Activated naive CD4-positive, alpha-beta T cell treated with anti-CD3 and anti-CD28 coated beads, Interleukin-2, amount 50 U/mL, for 72 hours (primary cell): ENCODE measurements around the gene OGFOD3. TPM values are rescaled to one million over a fixed set of nuclear protein-coding genes. Genes with fewer than 3 reads are reported as not detected.
"Not testable (repeated sequence)": the region's sequence is repeated elsewhere in the genome, so short reads cannot be mapped to it uniquely, and the experiment has no call there.

Source experiments
- ATAC-seq, 2 donors: fragments of 150-1000 bp; cut with Tn5 transposase; 2 replicates each; pipeline ENCODE4 v1.10.0; 2021; ENCODE audit warnings: mild to moderate bottlenecking in 2 of 2, moderate library complexity in 2 of 2
- DNase-seq, 2 donors: peaks; one replicate each; pipeline ENCODE4 v3.0.0; 2021 to 2022; ENCODE audit warnings: low spot score in 2 of 2
- H3K27ac Mint-ChIP-seq, 2 donors: one replicate each; pipeline ENCODE4 v1.8.0; 2022; ENCODE audit warnings: mild to moderate bottlenecking in 2 of 2, mixed read lengths in 2 of 2
- H3K36me3 Mint-ChIP-seq, 2 donors: one replicate each; pipeline ENCODE4 v1.8.0; 2022; ENCODE audit warnings: mixed read lengths in 2 of 2
- H3K9me3 Mint-ChIP-seq, 2 donors: one replicate each; pipeline ENCODE4 v1.8.0; 2022; ENCODE audit warnings: mixed read lengths in 2 of 2
- total RNA-seq, 2 donors: library from RNA; stranded (reverse); gene quantifications; one replicate each; pipeline ENCODE4 v1.2.3, GENCODE V29; 2022

OGFOD3 gene, protein sequence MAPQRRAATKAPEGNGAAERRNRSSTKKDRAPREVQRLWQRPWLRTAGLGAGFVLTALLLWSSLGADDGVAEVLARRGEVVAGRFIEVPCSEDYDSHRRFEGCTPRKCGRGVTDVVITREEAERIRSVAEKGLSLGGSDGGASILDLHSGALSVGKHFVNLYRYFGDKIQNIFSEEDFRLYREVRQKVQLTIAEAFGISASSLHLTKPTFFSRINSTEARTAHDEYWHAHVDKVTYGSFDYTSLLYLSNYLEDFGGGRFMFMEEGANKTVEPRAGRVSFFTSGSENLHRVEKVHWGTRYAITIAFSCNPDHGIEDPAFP
- total RNA-seq = 10 to 100 TPM; 16.8 to 23.5 TPM

GRCh38 chr17:82418001-82418986, at the start of gene OGFOD3, which contains the start of gene HEXD:
TSS of gene OGFOD3 (minus strand) at chr17:82418586. CDS start at chr17:82418485, 101 bp downstream.
TSS of gene HEXD (plus strand) at chr17:82418347. CDS start at chr17:82419800, 1,453 bp downstream.
- ATAC-seq = peak; percentile 87 to 91
- no peaks in the 10 kb centered on the region for H3K9me3 Mint-ChIP-seq
- H3K27ac Mint-ChIP-seq = peak within 1 kb of the TSS; percentile 22 to 55
- H3K36me3 Mint-ChIP-seq = peaks cover 15 to 17% of the 10 kb centered on the region in 2 donors
- peak; percentile 91 to 93 for DNase-seq

- Mint-ChIP-seq H3K27ac (peak overlapping the region in 1 of 2 donors; percentile 84), H3K9me3 (no peaks in the 10 kb centered on the region), H3K36me3 (peaks cover 12 to 45% of the 10 kb centered on the region in 2 donors)
- ATAC-seq (peak; percentile 23 to 43), DNase-seq (no peak)
Observed at GRCh38 chr17:82465023-82465603, 46.7 kb upstream of the OGFOD3 start.

- Mint-ChIP-seq H3K36me3 (peaks cover 12 to 47% of the 10 kb centered on the region in 2 donors), H3K9me3 (no peaks in the 10 kb centered on the region), H3K27ac (peak overlapping the region in 1 of 2 donors; percentile 84)
- ATAC-seq (no peak), DNase-seq (no peak)
Observed at GRCh38 chr17:82464567-82464929, 46.2 kb upstream of the OGFOD3 start.

GRCh38 chr17:82463925-82464566, 45.7 kb upstream of the OGFOD3 start:
- no peaks in the 10 kb centered on the region for H3K9me3 Mint-ChIP-seq
- no peak for ATAC-seq
- peak overlapping the region in 1 of 2 donors; percentile 78 for H3K27ac Mint-ChIP-seq
- DNase-seq = no peak
- H3K36me3 Mint-ChIP-seq = peaks cover 15 to 47% of the 10 kb centered on the region in 2 donors

- H3K36me3 Mint-ChIP-seq = peaks cover 11 to 42% of the 10 kb centered on the region in 2 donors
- DNase-seq = no peak
- no peak for ATAC-seq
- peak overlapping the region in 1 of 2 donors; percentile 78 for H3K27ac Mint-ChIP-seq
- H3K9me3 Mint-ChIP-seq = no peaks in the 10 kb centered on the region
Observed at GRCh38 chr17:82463391-82463790, 45.0 kb upstream of the OGFOD3 start.

DNA sequence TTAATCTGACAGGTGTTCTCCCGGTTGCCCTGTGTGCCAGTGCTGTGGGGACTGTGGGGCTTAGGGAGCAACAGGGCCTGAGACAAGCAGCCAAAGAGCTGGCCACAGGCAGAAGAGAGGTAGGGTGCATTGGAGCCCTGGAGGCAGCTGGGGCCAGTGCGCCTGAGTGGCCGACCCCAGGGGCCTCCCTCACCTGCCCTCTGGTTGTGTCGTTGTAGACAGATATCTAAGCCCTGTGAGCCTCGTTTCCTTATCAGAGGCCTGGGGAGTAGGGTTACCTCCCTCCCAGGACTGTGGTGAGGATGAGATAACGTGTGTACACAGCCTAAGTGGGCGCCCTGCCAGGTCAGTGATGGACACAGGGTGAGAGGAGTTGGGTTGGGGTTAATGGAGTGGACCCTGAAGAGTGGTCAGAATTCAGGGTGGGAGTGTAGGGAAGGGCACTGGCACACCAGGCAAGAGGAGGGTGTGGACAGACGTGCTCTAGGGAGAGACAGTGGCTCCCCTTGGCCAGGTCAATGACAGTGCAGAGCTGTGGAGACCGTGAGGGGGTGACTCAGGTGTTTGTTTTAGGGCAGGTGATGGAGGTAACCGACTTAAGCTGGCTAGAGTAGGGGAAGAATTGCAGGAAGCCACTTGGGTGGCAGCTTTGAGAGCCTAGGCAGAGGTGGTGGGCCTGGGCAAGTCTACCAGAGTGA, 43.6 kb upstream of the OGFOD3 start:
- DNase-seq (no peak), ATAC-seq (no peak)
- Mint-ChIP-seq H3K27ac (peak overlapping the region; percentile 42 to 78), H3K9me3 (no peaks in the 10 kb centered on the region), H3K36me3 (peaks cover 15 to 50% of the 10 kb centered on the region in 2 donors)

- H3K36me3 Mint-ChIP-seq = peaks cover 15 to 50% of the 10 kb centered on the region in 2 donors
- not testable (repeated sequence) for H3K27ac Mint-ChIP-seq, ATAC-seq, DNase-seq, H3K9me3 Mint-ChIP-seq
Observed at GRCh38 chr17:82459936-82460335, 41.5 kb upstream of the OGFOD3 start.

GRCh38 chr17:82458885-82459424, 40.6 kb upstream of the OGFOD3 start:
- DNase-seq = no peak
- Mint-ChIP-seq H3K36me3 (peaks cover 11 to 45% of the 10 kb centered on the region in 2 donors), H3K27ac (peak overlapping the region; percentile 94), H3K9me3 (no peaks in the 10 kb centered on the region)
- ATAC-seq = peak in 1 of 2 donors; percentile 9

GRCh38 chr17:82458179-82458884, 39.9 kb upstream of the OGFOD3 start, which contains the start of gene NARF:
TSS of gene NARF (plus strand) at chr17:82458741. CDS start at chr17:82458804, 63 bp downstream.
- Mint-ChIP-seq H3K9me3 (no peaks in the 10 kb centered on the region), H3K36me3 (peaks cover 11 to 50% of the 10 kb centered on the region in 2 donors), H3K27ac (peak within 1 kb of the TSS; percentile 94 to 99)
- peak; percentile 97 to 98 for ATAC-seq
- DNase-seq = peak; percentile 93 to 98

DNA sequence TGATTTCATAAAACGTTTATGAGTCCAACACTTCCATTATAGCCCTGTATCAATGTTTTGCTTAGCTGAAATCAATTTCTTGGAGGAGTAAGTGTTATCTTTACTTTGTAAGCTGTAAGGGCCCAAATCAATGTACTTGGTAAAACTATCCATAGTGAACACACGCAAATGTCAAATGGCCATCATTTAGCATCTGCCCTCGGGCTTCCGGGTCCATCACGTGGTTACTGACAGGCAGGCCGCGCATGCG, 39.5 kb upstream of the OGFOD3 start:
- Mint-ChIP-seq H3K27ac (peak overlapping the region; percentile 94 to 99), H3K9me3 (no peaks in the 10 kb centered on the region), H3K36me3 (peaks cover 11 to 55% of the 10 kb centered on the region in 2 donors)
- DNase-seq = no peak
- no peak for ATAC-seq

DNA sequence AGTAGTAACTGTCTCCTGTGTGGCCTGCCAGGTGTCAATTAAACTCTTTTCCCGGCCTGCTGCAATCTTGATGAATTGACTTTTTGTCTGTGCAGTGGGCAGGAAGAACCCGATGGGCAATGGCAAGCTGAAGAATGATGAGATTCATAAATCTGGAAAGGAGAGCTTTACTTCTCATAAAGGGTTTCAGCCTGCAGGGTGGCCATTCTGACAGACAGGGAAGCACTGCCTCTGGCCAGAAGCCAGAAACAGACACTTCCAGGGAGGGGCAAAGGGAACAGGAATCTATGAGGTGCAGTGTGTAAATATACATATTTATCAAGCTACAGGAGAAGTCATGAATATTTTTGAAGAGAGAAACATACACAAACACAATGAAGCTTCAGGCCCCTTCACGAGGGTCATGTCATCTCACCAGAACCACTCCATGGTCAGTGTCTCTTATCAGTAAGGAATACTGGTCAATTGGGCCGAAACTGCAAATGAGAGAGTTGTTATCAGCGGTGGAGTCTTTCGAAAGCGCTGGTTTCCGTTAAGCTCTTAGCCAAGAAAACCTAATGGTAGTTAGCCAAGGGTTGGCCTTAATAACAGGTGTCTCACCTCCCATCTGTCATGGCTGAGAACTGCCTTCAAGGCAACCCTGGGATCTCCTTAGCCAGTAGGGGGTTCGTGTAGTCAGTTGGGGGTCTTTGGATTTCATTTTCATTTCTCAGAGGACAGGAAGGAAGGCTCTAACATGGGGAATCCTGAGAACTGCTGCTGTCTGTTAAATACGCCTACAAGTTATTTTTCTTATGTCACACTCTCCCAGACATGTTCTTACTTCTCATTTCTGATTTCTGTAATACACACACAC, 38.9 kb upstream of the OGFOD3 start:
- peaks cover 11 to 55% of the 10 kb centered on the region in 2 donors for H3K36me3 Mint-ChIP-seq
- no peak for ATAC-seq

GRCh38 chr17:82453706-82454105, 35.3 kb upstream of the OGFOD3 start:
- DNase-seq, ATAC-seq, H3K9me3 Mint-ChIP-seq: not testable (repeated sequence)
- Mint-ChIP-seq H3K27ac (peak overlapping the region in 1 of 2 donors; percentile 53), H3K36me3 (peaks cover 29 to 53% of the 10 kb centered on the region in 2 donors)

More for the DNA sequence above, 38.9 kb upstream of the OGFOD3 start:
- DNase-seq = no peak
- Mint-ChIP-seq H3K9me3 (no peaks in the 10 kb centered on the region), H3K27ac (peak overlapping the region; percentile 94 to 99)

- peak overlapping the region in 1 of 2 donors; percentile 88 for H3K27ac Mint-ChIP-seq
- not testable (repeated sequence) for H3K9me3 Mint-ChIP-seq, ATAC-seq, DNase-seq
- H3K36me3 Mint-ChIP-seq = peaks cover 29 to 53% of the 10 kb centered on the region in 2 donors
Observed at GRCh38 chr17:82453151-82453550, 34.8 kb upstream of the OGFOD3 start.

GRCh38 chr17:82452162-82452561, 33.8 kb upstream of the OGFOD3 start:
- DNase-seq = no peak
- Mint-ChIP-seq H3K9me3 (no peaks in the 10 kb centered on the region), H3K36me3 (peaks cover 25 to 50% of the 10 kb centered on the region in 2 donors), H3K27ac (peak overlapping the region; percentile 94 to 98)
- ATAC-seq = no peak
